COR-L47 (cell line): ENCODE measurements around the gene AHDC1.

Experiments
- DNase-seq: peaks from one replicate; lab custom pipeline; 2025; lab: John Stamatoyannopoulos, UW

Gene AHDC1

DNA sequence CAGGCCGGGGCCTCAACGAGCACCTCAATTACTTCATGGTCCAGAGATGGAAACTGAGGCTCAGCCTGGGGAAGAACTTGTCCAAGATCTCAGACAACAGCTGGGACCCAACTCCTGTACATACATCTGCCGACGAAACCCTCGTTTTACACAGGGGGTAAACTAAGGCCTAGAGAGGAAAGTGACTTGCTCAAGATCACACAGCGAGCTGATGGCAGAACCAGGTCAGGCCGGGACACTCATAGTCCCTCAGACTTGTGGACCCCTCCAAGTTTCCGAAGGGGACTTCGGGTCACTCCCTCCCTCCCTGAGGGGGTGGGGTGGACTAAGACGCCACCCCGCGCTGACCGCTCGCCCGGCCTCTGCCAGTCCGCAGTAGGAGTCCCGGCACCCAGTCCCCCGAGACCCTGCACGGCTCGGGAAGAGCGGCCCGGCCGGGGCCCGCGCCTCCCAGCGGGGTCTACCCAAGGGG is 114.4 kb downstream of the AHDC1 start:
- DNase-seq, result no peak

DNA sequence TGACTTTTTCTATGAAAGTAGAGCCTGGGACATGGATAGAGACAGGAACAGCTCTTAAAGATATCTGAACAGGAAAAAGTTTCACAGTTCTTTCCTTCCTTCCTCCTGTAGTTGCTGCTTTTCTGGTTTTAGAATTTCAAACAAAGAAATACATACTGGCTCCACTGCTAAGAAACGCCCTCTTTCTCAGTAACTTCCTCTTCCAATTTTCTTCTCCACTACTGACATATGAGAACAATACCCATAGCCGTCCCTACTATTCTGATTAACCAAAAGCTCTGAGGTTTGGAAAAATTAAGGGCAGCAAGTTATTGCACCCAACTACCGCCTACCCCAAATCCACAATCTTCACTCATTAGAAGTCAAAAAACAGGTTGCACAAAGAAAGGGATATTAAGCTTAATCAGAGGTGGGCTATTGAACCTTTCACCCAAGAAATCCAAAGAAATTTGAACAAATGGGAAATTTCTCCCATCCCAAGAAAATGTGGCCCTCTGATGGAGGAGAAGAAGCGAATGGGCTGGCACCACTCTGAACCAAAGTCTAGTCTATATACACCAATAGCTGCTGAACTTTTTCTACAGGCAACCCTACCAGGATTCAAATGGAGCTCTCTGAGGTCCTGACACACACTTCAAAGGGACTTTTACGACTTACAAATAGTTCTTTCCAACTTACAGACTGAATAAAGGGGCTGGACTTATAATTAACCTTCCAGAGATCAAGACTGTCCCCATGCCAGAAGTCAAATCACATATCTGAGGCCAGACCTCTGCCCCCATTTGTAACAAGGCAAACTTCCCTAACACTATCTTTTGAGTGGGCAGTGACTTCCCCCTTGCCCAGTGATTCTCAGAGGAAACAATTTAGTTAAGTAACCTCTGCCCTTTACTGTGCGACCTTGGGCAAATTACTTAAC is 115.7 kb downstream of the AHDC1 start:
- no peak for DNase-seq

DNA sequence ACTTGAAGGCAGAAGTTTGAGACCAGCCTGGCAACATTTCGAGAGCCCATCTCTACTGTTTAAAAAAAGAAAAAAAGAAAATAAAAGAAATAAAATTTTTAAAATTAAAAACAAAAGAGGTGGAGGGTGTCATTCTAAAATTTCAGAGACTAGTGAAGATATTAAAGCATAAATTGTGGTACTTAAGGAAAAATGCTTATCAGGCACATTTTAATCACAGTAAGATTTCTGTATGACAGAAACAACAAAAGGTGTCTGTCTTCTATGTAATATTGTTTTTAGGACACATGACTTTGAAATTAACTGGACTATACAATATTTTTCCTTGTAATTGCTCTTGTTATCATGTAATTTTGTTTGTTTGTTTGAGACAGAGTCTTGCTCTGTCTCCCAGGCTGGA is 118.6 kb downstream of the AHDC1 start:
- DNase-seq, result no peak
